ENCODE data around the gene MTPN. TPM values are rescaled to one million over a fixed set of nuclear protein-coding genes. Genes with fewer than 3 reads are reported as not detected.
A peak's percentile ranks its signal among the peaks of the same experiment; 100 is the strongest.

Gene MTPN
- total RNA-seq, 1 donor from 2014 or later, result 173 TPM

- no peaks in the 10 kb centered on the region for H3K36me3 ChIP-seq (ENCODE audit: insufficient read depth, low read length)
- Mint-ChIP-seq H3K27ac (ENCODE audit: unreplicated experiment) (no peak overlapping the region), H3K9me3 (ENCODE audit: unreplicated experiment) (peaks cover 2% of the 10 kb centered on the region), H3K27me3 (ENCODE audit: low read depth, unreplicated experiment) (no peaks in the 10 kb centered on the region), H3K36me3 (ENCODE audit: low read depth, unreplicated experiment) (no peaks in the 10 kb centered on the region), H3K4me3 (ENCODE audit: unreplicated experiment) (no peak overlapping the region), H3K4me1 (ENCODE audit: low read depth, unreplicated experiment) (peaks cover 12% of the 10 kb centered on the region)
- no peaks in the 10 kb centered on the region for H3K27me3 ChIP-seq (ENCODE audit: insufficient read depth, low read length)
- H4K20me1 ChIP-seq (ENCODE audit: insufficient read depth, low read length), result no peaks in the 10 kb centered on the region
- no peaks in the 10 kb centered on the region for H3K9me3 ChIP-seq (ENCODE audit: insufficient read depth, low read depth, low read length)
- no peak for TF ChIP-seq CTCF (IDR thresholded peaks at IDR 0.05; ENCODE audit: insufficient read depth, low read depth, low read length)
- TF ChIP-seq EZH2 (IDR thresholded peaks at IDR 0.05; ENCODE audit: insufficient read depth, low read length), result no peak
- H3K9ac ChIP-seq (ENCODE audit: low read length), result no peak overlapping the region
- H3K27ac ChIP-seq (ENCODE audit: low read depth, low read length), result no peak overlapping the region
- DNase-seq (ENCODE audit: low read depth) (no peak), FAIRE-seq (no peak)
- H3K4me3 ChIP-seq (ENCODE audit: insufficient read depth, low read depth, low read length), result no peak overlapping the region
- no peak overlapping the region for H3K4me2 ChIP-seq (ENCODE audit: low read length)
- no peak overlapping the region for H2AFZ ChIP-seq (ENCODE audit: low read depth, low read length)
- no peaks in the 10 kb centered on the region for H3K79me2 ChIP-seq (ENCODE audit: insufficient read depth, low read length)
- H3K4me1 ChIP-seq (ENCODE audit: insufficient read depth, low read length), result peaks cover 6% of the 10 kb centered on the region
Measured at GRCh38 chr7:135993950-135994349, 16.8 kb upstream of the MTPN start.

- Mint-ChIP-seq H3K4me1 (ENCODE audit: low read depth, unreplicated experiment) (peaks cover 12% of the 10 kb centered on the region), H3K27me3 (ENCODE audit: low read depth, unreplicated experiment) (no peaks in the 10 kb centered on the region), H3K4me3 (ENCODE audit: unreplicated experiment) (no peak overlapping the region), H3K9me3 (ENCODE audit: unreplicated experiment) (peaks cover 2% of the 10 kb centered on the region), H3K27ac (ENCODE audit: unreplicated experiment) (no peak overlapping the region), H3K36me3 (ENCODE audit: low read depth, unreplicated experiment) (no peaks in the 10 kb centered on the region)
- FAIRE-seq, result no peak
- Histone ChIP-seq H3K4me1 (ENCODE audit: insufficient read depth, low read length) (peaks cover 6% of the 10 kb centered on the region), H3K79me2 (ENCODE audit: insufficient read depth, low read length) (no peaks in the 10 kb centered on the region), H3K27me3 (ENCODE audit: insufficient read depth, low read length) (no peaks in the 10 kb centered on the region), H4K20me1 (ENCODE audit: insufficient read depth, low read length) (no peaks in the 10 kb centered on the region), H3K36me3 (ENCODE audit: insufficient read depth, low read length) (no peaks in the 10 kb centered on the region), H3K27ac (ENCODE audit: low read depth, low read length) (no peak overlapping the region), H3K9ac (ENCODE audit: low read length) (no peak overlapping the region), H3K9me3 (ENCODE audit: insufficient read depth, low read depth, low read length) (no peaks in the 10 kb centered on the region), H3K4me3 (ENCODE audit: insufficient read depth, low read depth, low read length) (no peak overlapping the region), H2AFZ (ENCODE audit: low read depth, low read length) (no peak overlapping the region), H3K4me2 (ENCODE audit: low read length) (no peak overlapping the region)
- TF ChIP-seq EZH2 (IDR thresholded peaks at IDR 0.05; ENCODE audit: insufficient read depth, low read length) (no peak), CTCF (IDR thresholded peaks at IDR 0.05; ENCODE audit: insufficient read depth, low read depth, low read length) (no peak)
- DNase-seq (ENCODE audit: low read depth), result peak; percentile 35
Measured at GRCh38 chr7:135991906-135992305, 14.7 kb upstream of the MTPN start.

- Histone ChIP-seq H3K79me2 (ENCODE audit: insufficient read depth, low read length) (no peaks in the 10 kb centered on the region), H3K4me1 (ENCODE audit: insufficient read depth, low read length) (peaks cover 6% of the 10 kb centered on the region), H3K27me3 (ENCODE audit: insufficient read depth, low read length) (no peaks in the 10 kb centered on the region), H3K4me3 (ENCODE audit: insufficient read depth, low read depth, low read length) (no peak overlapping the region), H3K27ac (ENCODE audit: low read depth, low read length) (no peak overlapping the region), H3K9me3 (ENCODE audit: insufficient read depth, low read depth, low read length) (no peaks in the 10 kb centered on the region), H2AFZ (ENCODE audit: low read depth, low read length) (no peak overlapping the region), H3K4me2 (ENCODE audit: low read length) (no peak overlapping the region), H3K9ac (ENCODE audit: low read length) (no peak overlapping the region), H4K20me1 (ENCODE audit: insufficient read depth, low read length) (no peaks in the 10 kb centered on the region), H3K36me3 (ENCODE audit: insufficient read depth, low read length) (no peaks in the 10 kb centered on the region)
- TF ChIP-seq EZH2 (IDR thresholded peaks at IDR 0.05; ENCODE audit: insufficient read depth, low read length) (no peak), CTCF (IDR thresholded peaks at IDR 0.05; ENCODE audit: insufficient read depth, low read depth, low read length) (no peak)
- Mint-ChIP-seq H3K27ac (ENCODE audit: unreplicated experiment) (no peak overlapping the region), H3K36me3 (ENCODE audit: low read depth, unreplicated experiment) (no peaks in the 10 kb centered on the region), H3K4me1 (ENCODE audit: low read depth, unreplicated experiment) (peaks cover 12% of the 10 kb centered on the region), H3K27me3 (ENCODE audit: low read depth, unreplicated experiment) (no peaks in the 10 kb centered on the region), H3K4me3 (ENCODE audit: unreplicated experiment) (no peak overlapping the region), H3K9me3 (ENCODE audit: unreplicated experiment) (peaks cover 2% of the 10 kb centered on the region)
- DNase-seq (ENCODE audit: low read depth) (no peak), FAIRE-seq (no peak)
Measured at GRCh38 chr7:135991322-135991721, 14.2 kb upstream of the MTPN start.
